K562 (cell line): ENCODE measurements around the gene RAD51AP1. TPM values are rescaled to one million over a fixed set of nuclear protein-coding genes. Genes with fewer than 3 reads are reported as not detected.

Experiments
- AFF1 ChIP-seq, 2 experiments: fragments of 450-650 bp; IDR thresholded peaks; 2 replicates each; pipeline ENCODE4 v1.6.1; 2018; ENCODE audit warnings: mild to moderate bottlenecking in 2 of 2, low read depth in 1 of 2; ENCODE audit not compliant: partially characterized antibody in 2 of 2
- ARNT ChIP-seq, 2 experiments: fragments of 450-650 bp; IDR thresholded peaks; 2 replicates each; pipeline ENCODE4 v1.6.1; 2016; ENCODE audit warnings: mild to moderate bottlenecking in 1 of 2
- KAT7 ChIP-seq: sonication (generic); formaldehyde crosslinking; IDR thresholded peaks from 2 replicates; pipeline ENCODE4 v1.8.0; 2022; ENCODE audit warnings: missing genetic modification reagents, mild to moderate bottlenecking, borderline replicate concordance
- NFE2 ChIP-seq: IDR thresholded peaks from 2 replicates; pipeline ENCODE4 v1.6.1; 2014; ENCODE audit warnings: antibody characterized with exemption, low read depth
- ZBTB5 ChIP-seq: fragments of 450-650 bp; IDR thresholded peaks from 2 replicates; pipeline ENCODE4 v1.6.1; 2017; ENCODE audit warnings: antibody characterized with exemption
- polyA plus RNA-seq, 8 experiments: library from polyadenylated mRNA; depleted of rRNA in 4 of 8; stranded (reverse) in 5 of 8; unstranded in 3 of 8; fragments of >200 nt; fragmentation: Nextera tagmentation in 2 of 8; fragmentation: Illumina TruSeq in 1 of 8; extraction: Ambion mirVana in 2 of 8; extraction: Trizol in 1 of 8; gene quantifications; 2 replicates each; pipeline versions ENCODE4 v1.2.1 to v1.2.3, GENCODE V29; 2011 to 2014; ENCODE audit warnings: inconsistent platforms in 1 of 8, missing spikeins in 1 of 8
- total RNA-seq, 7 experiments: library from RNA; depleted of rRNA in 6 of 7; stranded (reverse); fragments of >200 nt in 6 of 7; fragmentation: Illumina TruSeq in 2 of 7; extraction: Trizol in 2 of 7; gene quantifications; 2 replicates each; pipeline versions ENCODE4 v1.2.1 to v1.2.3, GENCODE V29; 2011 to 2021; ENCODE audit warnings: low replicate concordance in 1 of 7

Gene RAD51AP1
- total and polyA plus RNA-seq, 9 of the 15 experiments (the other 6 are each of a cell fraction or from before 2014, with no cell fraction given) = 43.8 to 111 (median 89.1) TPM

GRCh38 chr12:4584896-4585295 is 46.2 kb downstream of the RAD51AP1 start (continued):
- TF ChIP-seq ZBTB5 = no peak
- TF ChIP-seq ARNT (IDR thresholded peaks at IDR 0.05) = no peak
- TF ChIP-seq AFF1 (IDR thresholded peaks at IDR 0.05; ENCODE audit: low read depth in 1 of 2, partially characterized antibody in 2 of 2) = no peak
- no peak for TF ChIP-seq NFE2
- TF ChIP-seq KAT7 (CRISPR knock-in tag) = no peak
- TF ChIP-seq, all 486 proteins: peak for 0
